NB4 (cell line): ENCODE measurements around the gene CAMK2G.

Source experiments
- MYC ChIP-seq: IDR thresholded peaks from 2 replicates; pipeline ENCODE4 v1.6.1; 2011; ENCODE audit warnings: low read depth, low read length
- POLR2A ChIP-seq: IDR thresholded peaks from 2 replicates; pipeline ENCODE4 v1.6.1; 2011; ENCODE audit warnings: mild to moderate bottlenecking; ENCODE audit not compliant: insufficient read length; ENCODE audit errors: extremely low read depth
- TF ChIP-seq, protein P1 (sequence below): IDR thresholded peaks from 2 replicates; pipeline ENCODE4 v1.6.1; 2011; ENCODE audit warnings: low read depth, low read length
- TF ChIP-seq, protein P2 (sequence below): IDR thresholded peaks from one replicate; pipeline ENCODE4 v1.5.1; 2012; ENCODE audit warnings: low read depth, low read length

DNA sequence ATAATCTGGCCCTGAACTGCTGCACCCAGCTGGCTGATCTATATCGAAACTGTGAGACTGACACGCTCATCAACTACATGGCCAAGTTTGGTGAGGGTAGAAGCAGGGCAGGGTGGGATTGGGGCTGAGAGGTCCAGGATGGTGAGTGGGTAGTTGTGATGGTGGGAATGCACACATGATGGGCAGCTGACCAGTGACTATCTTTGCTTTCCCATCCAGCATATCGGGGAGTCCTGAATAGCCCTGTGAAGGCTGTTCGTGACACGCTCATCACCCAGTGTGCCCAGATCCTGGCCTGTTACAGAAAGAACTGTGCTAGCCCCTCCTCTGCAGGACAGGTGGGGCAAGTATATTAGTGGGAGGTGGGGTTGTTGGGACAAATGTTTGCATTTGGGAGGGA lies 105.0 kb downstream of the CAMK2G start:
- TF ChIP-seq, protein P1, sequence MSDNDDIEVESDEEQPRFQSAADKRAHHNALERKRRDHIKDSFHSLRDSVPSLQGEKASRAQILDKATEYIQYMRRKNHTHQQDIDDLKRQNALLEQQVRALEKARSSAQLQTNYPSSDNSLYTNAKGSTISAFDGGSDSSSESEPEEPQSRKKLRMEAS: no peak
- TF ChIP-seq, protein P2, sequence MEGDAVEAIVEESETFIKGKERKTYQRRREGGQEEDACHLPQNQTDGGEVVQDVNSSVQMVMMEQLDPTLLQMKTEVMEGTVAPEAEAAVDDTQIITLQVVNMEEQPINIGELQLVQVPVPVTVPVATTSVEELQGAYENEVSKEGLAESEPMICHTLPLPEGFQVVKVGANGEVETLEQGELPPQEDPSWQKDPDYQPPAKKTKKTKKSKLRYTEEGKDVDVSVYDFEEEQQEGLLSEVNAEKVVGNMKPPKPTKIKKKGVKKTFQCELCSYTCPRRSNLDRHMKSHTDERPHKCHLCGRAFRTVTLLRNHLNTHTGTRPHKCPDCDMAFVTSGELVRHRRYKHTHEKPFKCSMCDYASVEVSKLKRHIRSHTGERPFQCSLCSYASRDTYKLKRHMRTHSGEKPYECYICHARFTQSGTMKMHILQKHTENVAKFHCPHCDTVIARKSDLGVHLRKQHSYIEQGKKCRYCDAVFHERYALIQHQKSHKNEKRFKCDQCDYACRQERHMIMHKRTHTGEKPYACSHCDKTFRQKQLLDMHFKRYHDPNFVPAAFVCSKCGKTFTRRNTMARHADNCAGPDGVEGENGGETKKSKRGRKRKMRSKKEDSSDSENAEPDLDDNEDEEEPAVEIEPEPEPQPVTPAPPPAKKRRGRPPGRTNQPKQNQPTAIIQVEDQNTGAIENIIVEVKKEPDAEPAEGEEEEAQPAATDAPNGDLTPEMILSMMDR: no peak
- no peak for TF ChIP-seq POLR2A
- TF ChIP-seq MYC: no peak
